HG03095 (cell line): Measurements from ENCODE around the gene PGR.

ENCODE experiments used
- ATAC-seq: cut with Tn5 transposase; IDR thresholded peaks from one replicate; pipeline ENCODE4 v1.9.1; 2021; ENCODE audit warnings: moderate library complexity; ENCODE audit not compliant: unreplicated experiment

The PGR gene

DNA sequence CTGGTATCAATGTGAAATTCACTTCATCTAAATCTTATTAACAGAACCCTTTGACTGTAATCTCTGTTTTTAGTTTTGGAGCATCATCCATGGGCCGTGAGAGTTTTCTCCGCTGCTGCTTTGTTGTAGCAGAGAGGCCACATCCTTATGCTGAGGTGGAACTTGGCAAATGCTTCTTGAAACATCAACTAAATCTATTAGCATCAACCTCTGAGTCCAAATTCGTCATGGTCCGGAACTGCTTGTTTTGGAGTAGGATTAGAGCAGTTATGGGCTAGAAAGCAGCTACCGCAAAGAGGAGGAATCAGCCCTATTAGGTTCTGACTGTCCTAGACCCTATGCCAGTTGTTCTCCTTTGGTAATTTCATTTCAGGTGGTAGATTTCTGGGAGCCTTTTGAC lies 117.7 kb downstream of the PGR start:
- no peak for ATAC-seq

DNA sequence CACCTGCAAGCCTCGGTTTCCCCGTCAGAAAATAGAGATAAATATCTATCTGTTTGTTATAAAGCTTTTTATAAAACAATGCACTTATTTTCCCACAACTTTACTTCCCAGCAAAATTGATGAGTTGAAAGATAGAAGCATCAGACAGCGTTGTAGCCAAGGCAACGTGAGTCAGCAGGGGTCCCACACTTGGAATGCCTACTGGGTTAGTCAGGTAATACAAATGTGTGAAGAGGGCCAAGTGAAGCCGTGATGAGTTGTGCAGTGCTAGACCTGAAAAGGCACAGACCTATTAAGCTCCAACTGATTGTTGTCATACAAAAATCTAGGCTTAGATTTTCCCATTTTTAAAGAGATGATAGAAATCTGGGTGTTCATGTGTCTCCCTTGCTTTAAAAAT lies 118.7 kb downstream of the PGR start:
- ATAC-seq, result no peak

DNA sequence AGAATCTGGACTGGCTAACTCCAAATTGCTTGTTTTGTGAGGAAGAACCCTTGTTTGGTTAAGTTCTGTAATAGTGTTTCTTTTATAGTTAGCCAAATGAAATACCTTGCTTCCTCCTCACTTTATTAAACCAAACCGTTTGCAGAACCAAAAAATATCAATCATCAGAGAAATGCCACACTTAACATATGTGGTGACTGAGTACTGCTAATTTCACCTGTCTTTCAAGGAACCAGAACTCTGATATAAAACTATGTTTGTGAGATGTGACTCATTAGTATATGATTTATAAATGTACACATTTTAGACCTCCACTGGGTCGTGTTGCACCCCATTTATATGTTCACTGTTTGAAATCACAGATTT lies 119.9 kb downstream of the PGR start:
- no peak for ATAC-seq

DNA sequence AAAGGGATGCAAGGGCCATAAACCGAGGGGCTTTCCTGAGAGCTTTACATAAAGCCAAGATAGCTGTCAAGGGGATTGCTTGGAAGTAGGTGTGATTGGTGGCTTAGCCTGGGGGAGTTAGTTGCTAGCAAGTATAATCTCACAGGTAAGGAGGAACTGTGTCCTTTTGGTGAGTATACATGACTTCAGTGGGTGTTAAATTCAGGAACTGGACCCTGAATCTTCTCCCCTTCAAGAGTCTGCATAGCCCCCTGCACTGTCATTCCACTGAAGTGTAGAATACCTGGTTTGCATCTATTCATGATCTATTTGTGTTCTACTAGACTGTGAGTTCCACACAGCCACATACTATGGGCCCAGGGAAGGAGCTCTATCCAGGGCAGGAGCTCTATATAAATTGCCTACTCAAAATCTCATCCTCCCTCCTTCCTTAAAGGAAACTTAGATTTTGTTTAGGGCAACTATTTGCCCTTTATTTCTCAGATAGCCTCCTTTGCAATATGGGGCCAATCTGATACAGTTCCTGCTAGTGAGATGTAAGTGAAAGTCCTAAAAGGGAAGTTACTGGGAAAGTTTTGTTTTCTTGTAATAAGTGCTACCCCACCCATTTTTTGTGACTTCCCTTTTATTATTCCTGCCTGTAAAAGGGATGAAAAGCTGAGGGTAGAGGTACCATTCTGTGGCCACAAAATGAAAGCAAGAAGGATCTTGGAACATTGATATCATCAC lies 120.5 kb downstream of the PGR start:
- ATAC-seq, result no peak

DNA sequence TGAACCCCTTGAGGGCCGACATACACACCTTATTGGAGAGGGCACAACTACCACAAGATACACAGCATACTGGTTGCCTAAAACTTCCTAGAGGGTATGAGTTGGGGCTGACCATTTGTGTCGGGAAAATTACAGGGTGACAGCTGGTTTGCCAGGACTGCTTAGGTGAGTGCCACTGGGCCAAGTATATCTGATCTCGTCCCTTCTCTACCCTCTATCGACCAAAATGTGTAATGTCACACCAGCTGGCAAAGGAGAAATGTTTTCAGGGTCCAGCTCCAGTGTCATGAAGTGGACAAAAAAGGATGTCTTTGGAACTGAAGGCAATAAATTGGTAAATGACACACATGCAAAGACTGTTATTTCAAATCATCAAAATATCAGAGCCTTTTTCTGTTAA lies 126.1 kb downstream of the PGR start:
- no peak for ATAC-seq

DNA sequence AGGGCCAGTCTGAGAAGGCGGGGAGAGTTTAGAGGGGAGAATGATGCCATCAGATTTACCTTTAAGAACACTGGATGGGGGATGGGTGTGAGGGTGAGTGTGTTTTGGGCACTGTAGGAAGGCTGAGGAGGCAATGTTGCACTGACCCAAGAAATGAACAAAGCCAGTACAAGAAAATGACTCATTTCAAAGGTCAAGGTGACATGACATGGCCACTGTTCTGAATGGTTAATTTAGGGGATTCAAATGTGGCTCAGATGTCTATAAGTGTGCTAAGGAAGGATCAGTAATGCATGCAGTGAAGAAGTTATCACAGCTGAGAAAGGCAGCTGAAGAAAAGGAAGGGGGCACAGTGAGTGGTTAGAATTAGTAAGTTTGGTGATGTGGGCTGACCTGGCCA lies 129.9 kb downstream of the PGR start:
- ATAC-seq, result no peak

DNA sequence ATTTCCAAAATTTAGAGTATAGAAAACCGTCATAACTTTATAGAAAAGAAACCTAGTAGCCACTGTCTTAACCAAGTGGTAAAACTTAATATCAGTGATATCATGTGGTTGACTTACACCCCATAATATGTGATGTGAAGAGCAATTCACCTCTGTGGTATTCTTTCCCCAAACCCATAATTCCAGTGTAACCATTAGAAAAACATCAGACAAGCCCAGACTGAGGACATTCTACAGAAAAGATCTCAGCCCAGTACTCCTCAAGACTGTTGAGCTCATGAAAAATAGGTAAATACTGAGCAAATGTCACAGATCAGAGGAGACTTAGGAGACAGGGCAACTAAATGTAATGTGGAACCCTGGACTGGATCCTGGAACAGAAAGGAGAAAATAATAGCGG lies 134.6 kb downstream of the PGR start:
- no peak for ATAC-seq

DNA sequence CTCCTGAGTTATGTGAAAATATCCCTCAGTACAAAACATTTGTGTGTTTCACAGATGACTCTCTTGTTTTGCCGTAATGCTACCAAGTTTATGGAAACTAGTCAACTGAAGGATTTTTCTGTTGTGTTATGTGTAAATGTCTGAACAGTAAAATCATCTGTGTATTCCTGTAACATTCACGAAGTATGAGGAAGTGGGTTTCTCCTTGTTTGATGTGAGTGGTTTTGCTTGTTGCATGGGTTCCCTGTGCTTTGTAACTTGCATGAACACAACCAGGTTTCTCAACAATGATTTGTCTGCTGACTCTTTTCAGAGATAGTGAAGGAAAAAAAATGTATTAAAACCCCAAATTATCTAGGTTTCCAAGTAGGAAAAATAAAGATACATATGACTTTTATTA lies 138.1 kb downstream of the PGR start:
- ATAC-seq, result no peak

DNA sequence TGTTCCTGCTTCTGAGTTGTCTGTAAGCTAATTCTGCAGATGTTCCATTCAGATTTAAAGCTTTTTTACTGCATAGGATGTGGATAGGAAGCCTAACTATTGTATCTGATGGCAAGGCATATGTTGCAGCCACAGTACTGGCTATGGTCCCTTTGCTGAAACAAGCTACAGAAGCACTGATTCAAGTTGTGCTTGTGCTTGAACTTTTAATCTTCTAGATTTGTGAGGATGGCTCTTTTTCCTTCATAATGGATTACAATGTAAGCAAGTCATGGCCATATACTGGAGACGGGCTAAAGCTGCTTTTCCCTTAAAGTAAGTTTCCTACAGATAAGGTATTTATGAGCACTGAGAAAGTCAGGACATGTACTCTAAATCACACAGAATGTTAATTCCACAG lies 138.7 kb downstream of the PGR start:
- ATAC-seq, result no peak

DNA sequence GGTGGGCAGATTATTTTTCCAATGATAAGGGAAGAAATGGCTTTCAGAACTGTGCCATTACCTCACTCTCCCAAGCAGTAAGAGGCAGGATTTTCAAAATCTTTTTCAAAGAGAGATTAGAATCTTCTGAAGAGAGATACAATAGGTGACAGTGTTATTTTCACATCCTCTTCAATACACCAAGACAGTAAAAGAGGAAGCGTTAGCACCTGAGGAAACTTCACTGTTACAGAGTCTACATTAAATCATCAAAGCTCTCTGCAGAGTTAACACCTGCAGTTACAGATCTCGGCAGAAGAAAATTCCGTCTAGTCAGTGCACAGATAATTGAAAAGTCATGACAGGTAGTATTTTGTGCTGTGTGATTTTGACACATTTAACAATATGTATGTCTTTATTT lies 144.9 kb downstream of the PGR start:
- ATAC-seq, result no peak

DNA sequence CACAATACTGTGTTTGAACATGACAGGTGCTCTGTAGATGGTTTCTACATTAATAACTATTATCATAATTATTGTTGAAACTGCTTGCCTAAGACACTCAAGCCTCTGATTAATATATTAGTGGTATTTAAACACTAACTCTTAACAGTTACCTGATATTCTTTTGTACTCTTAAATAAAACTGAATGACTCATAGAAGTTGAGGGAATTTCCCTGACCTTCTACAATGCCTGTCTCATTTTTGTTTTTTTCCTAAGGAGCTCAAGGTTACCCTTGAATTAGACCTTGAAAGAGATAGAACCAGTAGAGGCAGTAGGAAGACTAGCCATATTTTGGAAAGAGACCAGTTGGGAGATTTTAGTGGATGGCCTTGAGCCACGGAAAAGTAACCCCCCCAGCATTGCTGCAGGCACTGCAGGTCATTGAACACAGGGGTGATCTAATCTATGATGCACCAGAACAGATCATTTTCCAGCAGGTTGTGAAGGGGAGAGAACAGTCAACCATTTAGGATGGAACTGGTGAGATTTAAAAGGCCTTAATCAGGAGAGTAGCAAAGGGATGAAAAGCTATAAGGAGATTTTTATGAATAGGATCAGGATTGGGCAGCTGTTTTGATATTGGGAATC lies 148.3 kb downstream of the PGR start:
- ATAC-seq, result no peak

DNA sequence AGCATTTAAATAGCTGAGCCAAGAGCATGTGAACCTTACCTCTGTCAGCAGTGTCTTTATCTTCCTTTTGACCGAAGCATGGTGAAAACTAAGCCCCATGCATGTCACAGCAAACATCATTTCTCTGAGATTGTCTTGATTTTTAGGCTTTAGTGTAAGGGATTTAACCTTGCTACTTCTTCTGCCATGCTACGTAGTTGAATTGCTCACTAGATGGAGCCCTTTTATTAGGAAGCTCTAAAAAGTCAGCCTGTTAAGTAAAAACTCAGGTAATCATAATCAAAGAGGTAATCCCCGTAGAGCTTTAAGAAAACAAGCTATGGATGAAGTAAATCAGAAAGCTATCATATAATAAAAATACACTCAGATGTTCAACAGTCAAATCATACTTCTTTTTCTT lies 149.5 kb downstream of the PGR start:
- no peak for ATAC-seq
